Measurements from ENCODE around the gene NFIC.
"Not testable (repeated sequence)": the region's sequence is repeated elsewhere in the genome, so short reads cannot be mapped to it uniquely, and the experiment has no call there.

NFIC gene

GRCh38 chr19:3336680-3337523, 29.5 kb upstream of the NFIC start:
- DNase-seq (ENCODE audit: low read depth in 2 of 2), result no peak

- no peak for DNase-seq (ENCODE audit: low read depth in 2 of 2)
Measured at GRCh38 chr19:3338541-3339181, 27.7 kb upstream of the NFIC start.

DNA sequence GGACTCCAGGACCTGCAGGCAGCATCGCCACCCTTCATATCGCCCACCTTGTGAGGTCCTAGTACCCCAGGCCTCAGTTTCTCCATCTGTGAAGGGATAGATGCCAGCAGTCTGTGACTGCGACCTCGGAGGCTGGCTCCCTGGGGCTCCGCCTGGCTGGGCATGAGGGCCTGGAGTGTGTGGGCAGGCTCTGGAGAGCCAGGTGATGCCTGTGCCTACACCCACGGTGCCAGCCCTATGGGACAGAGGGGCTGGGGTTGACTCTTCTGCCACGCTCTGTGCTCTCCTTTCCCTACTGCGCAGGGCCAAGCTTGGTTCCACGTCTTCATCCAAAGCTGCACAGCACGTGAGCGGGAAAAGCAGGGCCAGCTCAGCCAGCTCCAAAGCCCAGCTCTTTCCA, 26.0 kb upstream of the NFIC start:
- DNase-seq (ENCODE audit: low read depth in 2 of 2), result no peak

- DNase-seq (ENCODE audit: low read depth in 2 of 2), result no peak
Measured at GRCh38 chr19:3342246-3342645, 24.1 kb upstream of the NFIC start.

DNA sequence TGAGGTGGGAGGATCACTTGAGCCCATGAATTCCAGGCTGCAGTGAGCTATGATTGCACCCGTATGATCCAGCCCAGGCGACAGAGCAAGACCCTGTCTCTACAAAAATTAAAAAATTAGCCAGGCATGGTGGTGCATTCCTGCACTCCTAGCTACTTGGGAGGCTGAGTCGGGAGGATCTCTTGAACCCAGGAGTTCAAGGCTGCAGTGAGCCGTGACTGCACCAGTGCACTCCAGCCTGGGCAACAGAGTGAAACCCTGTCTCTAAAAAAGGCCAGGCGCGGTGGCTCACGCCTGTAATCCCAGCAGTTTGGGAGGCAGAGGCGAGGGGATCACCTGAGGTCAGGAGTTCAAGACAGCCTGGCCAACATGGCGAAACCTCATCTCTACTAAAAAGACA, 23.4 kb upstream of the NFIC start:
- not testable (repeated sequence) for DNase-seq (ENCODE audit: low read depth in 2 of 2)

- peak; percentile 42 to 47 for DNase-seq (ENCODE audit: low read depth in 2 of 2)
Measured at GRCh38 chr19:3343619-3344502, 22.5 kb upstream of the NFIC start.

- no peak for DNase-seq (ENCODE audit: low read depth in 2 of 2)
Measured at GRCh38 chr19:3344608-3345598, 21.5 kb upstream of the NFIC start.

DNA sequence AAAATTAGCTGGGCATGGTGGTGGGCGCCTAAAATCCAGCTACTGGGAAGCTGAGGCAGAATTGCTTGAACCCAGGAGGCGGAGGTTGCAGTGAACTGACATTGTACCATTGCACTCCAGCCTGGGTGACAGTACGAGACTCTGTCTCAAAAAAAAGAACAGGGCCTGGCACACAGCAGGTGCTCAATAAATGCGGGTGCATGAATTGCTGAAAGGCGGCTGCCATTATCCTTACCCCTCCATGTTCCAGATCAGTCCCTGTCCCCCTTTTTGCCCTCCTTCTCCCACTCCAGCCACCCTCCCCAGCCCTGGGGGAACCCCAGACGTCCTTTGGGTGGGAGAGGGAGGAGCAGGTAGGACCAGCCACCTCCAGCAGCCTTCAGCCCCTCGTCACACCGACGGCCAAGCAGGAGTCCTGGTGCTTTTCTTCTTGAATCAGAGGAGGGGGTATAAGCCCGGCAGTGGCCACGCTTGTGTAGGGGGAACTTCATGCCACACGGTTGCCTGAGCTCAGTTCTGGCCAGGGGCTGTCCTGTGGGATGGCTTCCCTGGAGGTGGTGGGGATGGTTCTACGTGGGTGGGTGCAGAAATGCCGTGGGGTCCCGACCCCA, 20.4 kb upstream of the NFIC start:
- no peak for DNase-seq (ENCODE audit: low read depth in 2 of 2)

DNA sequence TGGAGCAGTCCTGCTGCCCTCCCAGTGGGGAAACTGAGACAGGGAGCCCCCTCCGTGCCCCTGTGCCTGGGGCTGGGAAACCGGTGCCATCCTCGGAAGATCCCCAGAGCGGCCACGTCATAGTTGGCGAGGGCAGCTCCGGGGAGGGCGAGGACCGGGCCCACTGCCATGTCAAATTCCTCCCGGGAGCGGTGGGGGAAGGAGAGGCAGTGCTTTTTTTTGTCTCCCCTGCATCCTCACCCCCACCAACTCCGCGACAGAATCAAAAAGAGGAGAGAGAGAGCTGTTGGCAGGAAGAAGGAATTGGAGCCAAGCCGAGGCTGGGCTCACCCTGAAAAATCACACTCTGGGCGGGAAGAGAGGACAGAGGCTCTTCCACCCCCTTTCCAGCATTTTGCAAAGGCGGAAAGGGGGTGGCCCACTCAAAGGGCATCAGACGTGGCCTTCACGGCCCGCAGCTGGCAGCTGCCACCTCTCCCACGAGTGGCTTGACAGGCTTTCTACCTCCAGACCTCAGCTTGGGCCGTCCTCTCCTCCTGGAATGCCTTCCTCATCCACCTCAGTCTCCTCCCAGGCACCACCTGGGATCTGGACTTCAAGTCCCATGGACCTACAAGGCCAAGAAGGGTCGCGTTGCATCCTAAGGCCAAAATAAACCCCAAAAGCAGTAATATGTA, 19.6 kb upstream of the NFIC start:
- peak; percentile 37 to 47 for DNase-seq (ENCODE audit: low read depth in 2 of 2)

- no peak for DNase-seq (ENCODE audit: low read depth in 2 of 2)
Measured at GRCh38 chr19:3348042-3348441, 18.3 kb upstream of the NFIC start.

- not testable (repeated sequence) for DNase-seq (ENCODE audit: low read depth in 2 of 2)
Measured at GRCh38 chr19:3348469-3348868, 17.9 kb upstream of the NFIC start.

GRCh38 chr19:3350014-3350663, 16.2 kb upstream of the NFIC start:
- no peak for DNase-seq (ENCODE audit: low read depth in 2 of 2)

- DNase-seq (ENCODE audit: low read depth in 2 of 2), result no peak
Measured at GRCh38 chr19:3351702-3352447, 14.5 kb upstream of the NFIC start.

DNA sequence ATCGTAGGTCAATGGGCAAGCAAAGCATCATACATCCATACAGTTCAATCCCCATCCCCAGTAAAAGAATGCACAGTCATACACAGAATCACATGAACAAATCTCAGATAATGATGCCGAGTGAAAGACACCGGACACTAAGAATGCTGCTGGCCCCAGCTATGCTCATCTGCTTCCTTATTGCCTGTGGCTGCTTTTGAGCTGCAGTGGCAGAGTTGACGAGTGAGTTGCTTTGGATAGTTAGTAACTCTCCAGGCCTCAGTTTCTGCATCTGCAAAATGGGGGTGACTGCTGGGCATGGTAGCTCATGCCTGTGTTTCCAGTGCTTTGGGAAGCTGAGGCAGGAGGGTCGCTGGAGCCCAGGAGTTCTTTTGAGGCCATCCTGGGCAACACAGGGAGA, 12.9 kb upstream of the NFIC start:
- no peak for DNase-seq (ENCODE audit: low read depth in 2 of 2)

GRCh38 chr19:3356805-3357204, 9.6 kb upstream of the NFIC start:
- DNase-seq (ENCODE audit: low read depth in 2 of 2), result no peak

- DNase-seq (ENCODE audit: low read depth in 2 of 2), result no peak
Measured at GRCh38 chr19:3357271-3357991, 9.0 kb upstream of the NFIC start.

GRCh38 chr19:3357992-3358688, 8.2 kb upstream of the NFIC start:
- DNase-seq (ENCODE audit: low read depth in 2 of 2), result no peak

DNA sequence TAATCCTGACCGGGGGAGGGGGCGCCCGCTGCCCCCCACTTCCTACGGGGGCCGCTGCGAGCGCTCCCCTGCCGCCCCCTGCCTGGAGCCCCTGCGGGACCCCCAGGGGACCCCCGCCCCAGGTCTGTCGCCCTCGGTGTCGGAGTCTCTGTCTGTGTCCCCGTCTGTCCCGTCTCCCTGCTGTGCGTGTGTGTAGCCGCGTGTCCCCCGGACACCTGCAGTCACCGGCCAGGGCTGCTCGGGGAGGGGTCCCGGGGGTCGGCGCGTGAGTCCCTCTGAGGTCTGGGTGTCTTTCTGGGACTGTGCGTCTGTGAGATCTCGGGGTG, 7.7 kb upstream of the NFIC start:
- DNase-seq (ENCODE audit: low read depth in 2 of 2), result no peak

All from fibroblast of skin of left biceps (primary cell).